AG04449 (cell line): ENCODE data around the gene NPAS2.

Experiments
- CTCF ChIA-PET: fragments of 350-600 bp; formaldehyde crosslinking; extraction: SDS; loops from one replicate; lab custom pipeline; 2021; ENCODE audit warnings: antibody characterized with exemption; lab: Yijun Ruan, JAX
- POLR2A ChIA-PET: fragments of 400-600, 350-600 bp; formaldehyde crosslinking; extraction: SDS; loops from one replicate; lab custom pipeline; 2020; ENCODE audit warnings: antibody characterized with exemption, inconsistent platforms; lab: Yijun Ruan, JAX
- DNase-seq: peaks from one replicate; pipeline ENCODE4 v3.0.0-alpha.2; 2010; ENCODE audit warnings: low read depth, low spot score
- H3K4me3 ChIP-seq: 2 replicates; pipeline ENCODE4 v1.5.1; 2011; ENCODE audit warnings: low read depth, mild to moderate bottlenecking, control low read depth, low read length
- TF ChIP-seq, protein P1 (sequence below): IDR thresholded peaks from one replicate; pipeline ENCODE4 v1.5.1; 2011; ENCODE audit warnings: mild to moderate bottlenecking, moderate library complexity, low read length, control low read depth, inconsistent platforms; ENCODE audit not compliant: insufficient read depth; ENCODE audit errors: missing control alignments

NPAS2 gene

GRCh38 chr2:100835006-100835659, 15.2 kb downstream of the NPAS2 start:
- CTCF ChIA-PET: interaction anchor here (1.6 kb wide), 1 partner anchor 105 kb away, joined by 6 read pairs; no protein-coding TSS in a partner anchor
- POLR2A ChIA-PET: no interaction called here
- TF ChIP-seq, protein P1, sequence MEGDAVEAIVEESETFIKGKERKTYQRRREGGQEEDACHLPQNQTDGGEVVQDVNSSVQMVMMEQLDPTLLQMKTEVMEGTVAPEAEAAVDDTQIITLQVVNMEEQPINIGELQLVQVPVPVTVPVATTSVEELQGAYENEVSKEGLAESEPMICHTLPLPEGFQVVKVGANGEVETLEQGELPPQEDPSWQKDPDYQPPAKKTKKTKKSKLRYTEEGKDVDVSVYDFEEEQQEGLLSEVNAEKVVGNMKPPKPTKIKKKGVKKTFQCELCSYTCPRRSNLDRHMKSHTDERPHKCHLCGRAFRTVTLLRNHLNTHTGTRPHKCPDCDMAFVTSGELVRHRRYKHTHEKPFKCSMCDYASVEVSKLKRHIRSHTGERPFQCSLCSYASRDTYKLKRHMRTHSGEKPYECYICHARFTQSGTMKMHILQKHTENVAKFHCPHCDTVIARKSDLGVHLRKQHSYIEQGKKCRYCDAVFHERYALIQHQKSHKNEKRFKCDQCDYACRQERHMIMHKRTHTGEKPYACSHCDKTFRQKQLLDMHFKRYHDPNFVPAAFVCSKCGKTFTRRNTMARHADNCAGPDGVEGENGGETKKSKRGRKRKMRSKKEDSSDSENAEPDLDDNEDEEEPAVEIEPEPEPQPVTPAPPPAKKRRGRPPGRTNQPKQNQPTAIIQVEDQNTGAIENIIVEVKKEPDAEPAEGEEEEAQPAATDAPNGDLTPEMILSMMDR: no peak

DNA sequence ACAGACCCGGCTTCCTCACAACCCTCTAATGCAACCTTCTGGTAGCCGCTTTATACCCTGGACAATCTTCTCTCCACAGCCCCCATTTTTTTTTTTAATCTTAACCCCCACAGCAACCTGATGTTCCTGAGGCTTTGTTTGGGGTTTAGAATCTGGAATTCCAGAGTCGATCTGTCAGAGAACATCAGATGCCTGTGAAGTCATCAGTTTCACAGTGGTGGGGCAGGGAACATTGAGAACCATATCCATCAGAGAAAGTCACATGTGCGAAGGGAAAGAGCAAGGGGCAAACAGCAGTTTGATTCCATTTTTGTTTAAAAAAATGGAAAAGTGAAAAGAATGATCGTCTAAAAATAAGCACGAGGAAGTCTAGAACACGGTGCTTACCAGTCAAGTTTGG, 20.6 kb downstream of the NPAS2 start:
- no peak for DNase-seq
- ChIA-PET CTCF (no interaction called here), POLR2A (no interaction called here)
- TF ChIP-seq, protein P1: no peak
- H3K4me3 ChIP-seq: no peak overlapping the region

More at GRCh38 chr2:100835006-100835659, 15.2 kb downstream of the NPAS2 start:
- no peak overlapping the region for H3K4me3 ChIP-seq
- no peak for DNase-seq

- POLR2A ChIA-PET: no interaction called here
- TF ChIP-seq, protein P1: no peak
- H3K4me3 ChIP-seq: no peak overlapping the region
- DNase-seq: no peak
- CTCF ChIA-PET: no interaction called here
Measured at GRCh38 chr2:100842241-100842922, 22.4 kb downstream of the NPAS2 start.

GRCh38 chr2:100844514-100844913, 24.6 kb downstream of the NPAS2 start:
- no peak for DNase-seq
- ChIA-PET POLR2A (no interaction called here), CTCF (interaction anchor here (0.7 to 1.0 kb wide), 3 partner anchors 10 to 114 kb away, joined by 3 to 4 read pairs (median 3); no protein-coding TSS in a partner anchor)
- TF ChIP-seq, protein P1: no peak
- no peak overlapping the region for H3K4me3 ChIP-seq

DNA sequence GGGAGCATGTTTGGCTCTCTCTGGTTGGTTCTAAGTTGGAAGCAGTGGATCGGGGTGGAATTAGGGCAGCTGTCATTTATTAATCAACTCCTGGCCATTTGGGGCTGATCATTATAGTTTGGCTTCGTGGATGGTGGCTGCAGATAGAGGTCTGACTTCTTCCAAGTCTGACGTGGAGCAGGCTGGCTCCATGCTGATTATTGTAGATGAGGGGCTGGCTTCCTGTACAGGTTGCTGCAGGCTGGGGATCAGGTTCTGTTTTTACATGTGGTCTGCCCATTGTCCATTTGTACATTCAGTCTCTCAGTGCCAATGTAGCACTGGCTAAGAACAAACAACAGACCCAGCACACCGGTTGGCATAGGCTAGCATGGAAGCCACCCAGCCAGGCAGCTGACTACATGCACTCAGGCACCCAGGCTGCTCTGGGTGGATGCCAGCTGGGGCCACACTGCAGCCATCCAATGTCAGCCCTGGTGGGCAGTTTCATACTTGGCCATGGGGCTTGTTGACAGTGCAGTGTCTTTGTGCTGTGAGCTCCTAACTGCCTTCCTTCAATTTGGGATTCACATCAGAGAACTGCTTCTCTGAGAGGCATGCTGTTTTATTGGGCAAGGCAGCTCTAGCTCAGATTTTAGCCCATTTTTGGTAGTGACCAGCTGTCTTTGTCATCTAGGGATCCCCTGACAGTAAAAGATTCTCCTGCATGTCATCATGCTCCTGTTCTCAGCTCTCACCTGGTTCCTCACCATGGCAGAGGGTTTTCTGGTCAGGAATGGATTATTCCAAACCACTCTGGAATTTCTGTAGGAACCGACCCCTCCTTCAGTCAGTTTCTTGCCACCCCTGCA, 25.4 kb downstream of the NPAS2 start:
- ChIA-PET CTCF (interaction anchor here (0.7 kb wide), 1 partner anchor 115 kb away, joined by 4 read pairs; no protein-coding TSS in a partner anchor), POLR2A (no interaction called here)
- TF ChIP-seq, protein P1: no peak
- no peak overlapping the region for H3K4me3 ChIP-seq
- no peak for DNase-seq

DNA sequence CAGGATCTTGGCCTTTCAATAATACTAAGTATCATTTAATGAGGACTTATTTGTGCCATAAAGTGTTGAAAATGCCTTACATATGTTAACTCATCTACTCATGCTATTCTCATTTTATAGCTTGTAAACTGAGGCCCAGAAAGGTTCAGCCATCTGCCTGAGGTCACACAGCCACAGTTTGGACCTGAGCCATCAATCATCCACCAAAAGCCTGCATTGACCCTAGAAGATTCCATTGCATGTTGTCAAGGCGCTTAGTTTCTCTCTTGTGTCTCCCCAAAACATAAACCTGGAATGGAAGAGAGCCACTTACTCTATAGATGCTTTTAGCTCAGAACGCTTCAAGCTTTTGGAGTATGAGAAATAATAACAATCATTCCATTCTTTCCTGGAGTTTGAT, 26.8 kb downstream of the NPAS2 start:
- no peak for DNase-seq
- TF ChIP-seq, protein P1: no peak
- ChIA-PET POLR2A (no interaction called here), CTCF (no interaction called here)
- no peak overlapping the region for H3K4me3 ChIP-seq
